CD14-positive monocyte (primary cell): Measurements from ENCODE around the gene PKD1. TPM values are rescaled to one million over a fixed set of nuclear protein-coding genes. Genes with fewer than 3 reads are reported as not detected.
A peak's percentile ranks its signal among the peaks of the same experiment; 100 is the strongest.
"Not testable (repeated sequence)": the region's sequence is repeated elsewhere in the genome, so short reads cannot be mapped to it uniquely, and the experiment has no call there.

Experiments used
- DNase-seq, 3 donors: peaks; one replicate each; pipeline ENCODE4 v3.0.0-alpha.2; 2011 to 2022
- H2AFZ ChIP-seq: 2 replicates; pipeline ENCODE4 v1.6.0; 2012; ENCODE audit warnings: mild to moderate bottlenecking, low read depth, low read length, inconsistent platforms; ENCODE audit not compliant: insufficient read depth, poor library complexity, severe bottlenecking
- H3K27ac ChIP-seq, 2 donors: 1 replicate in 1 of 2; 2 replicates in 1 of 2; pipeline ENCODE4 v1.5.1; 2012 to 2013; ENCODE audit warnings: low read length in 2 of 2, control low read depth in 1 of 2, inconsistent platforms in 1 of 2, low read depth in 1 of 2, mild to moderate bottlenecking in 1 of 2
- H3K27me3 ChIP-seq, 2 donors: one replicate each; pipeline versions ENCODE4 v1.6.0 to v1.6.1; 2011 to 2013; ENCODE audit warnings: low read length in 2 of 2; ENCODE audit not compliant: control insufficient read depth in 2 of 2, insufficient read depth in 2 of 2
- H3K36me3 ChIP-seq, 2 donors: replicated peaks in 1 of 2; 1 replicate in 1 of 2; 2 replicates in 1 of 2; pipeline versions ENCODE4 v1.5.1 to v1.6.1; 2012 to 2013; ENCODE audit warnings: low read length in 2 of 2, control low read depth in 1 of 2, inconsistent platforms in 1 of 2, mild to moderate bottlenecking in 1 of 2; ENCODE audit not compliant: insufficient read depth in 2 of 2, control insufficient read depth in 1 of 2
- H3K4me1 ChIP-seq, 2 donors: 1 replicate in 1 of 2; 2 replicates in 1 of 2; pipeline versions ENCODE4 v1.5.1 to v1.6.1; 2012 to 2013; ENCODE audit warnings: low read length in 2 of 2, control low read depth in 1 of 2, inconsistent platforms in 1 of 2, mild to moderate bottlenecking in 1 of 2, moderate library complexity in 1 of 2; ENCODE audit not compliant: insufficient read depth in 2 of 2, control insufficient read depth in 1 of 2
- H3K4me2 ChIP-seq: replicated peaks from 2 replicates; pipeline ENCODE3; 2012; ENCODE audit warnings: low read length, moderate library complexity, mild to moderate bottlenecking; ENCODE audit not compliant: poor library complexity, severe bottlenecking; ENCODE audit errors: extremely low read depth
- H3K4me3 ChIP-seq, 3 experiments: fragments of 200-600 bp in 1 of 3; sonication (generic) in 1 of 3; replicated peaks in 1 of 3; 1 replicate in 2 of 3; 2 replicates in 1 of 3; pipeline ENCODE4 v1.5.1; 2011 to 2013; ENCODE audit warnings: low read length in 3 of 3, mild to moderate bottlenecking in 3 of 3, control low read depth in 2 of 3, low read depth in 2 of 3, inconsistent platforms in 1 of 3, moderate library complexity in 1 of 3
- H3K79me2 ChIP-seq: 2 replicates; pipeline ENCODE4 v1.6.0; 2012; ENCODE audit warnings: mild to moderate bottlenecking, control low read depth, inconsistent platforms, low read length, moderate library complexity; ENCODE audit not compliant: insufficient read depth
- H3K9ac ChIP-seq: 2 replicates; pipeline ENCODE4 v1.6.0; 2017; ENCODE audit warnings: low read length, mild to moderate bottlenecking; ENCODE audit not compliant: insufficient read depth, poor library complexity, severe bottlenecking
- H3K9me3 ChIP-seq, 2 donors: replicated peaks in 1 of 2; 1 replicate in 1 of 2; 2 replicates in 1 of 2; pipeline versions ENCODE4 v1.5.1 to v1.6.1; 2012 to 2013; ENCODE audit warnings: low read length in 2 of 2, control low read depth in 1 of 2; ENCODE audit not compliant: control insufficient read depth in 1 of 2, insufficient read depth in 1 of 2
- H4K20me1 ChIP-seq: 2 replicates; pipeline ENCODE4 v1.6.0; 2012; ENCODE audit warnings: mild to moderate bottlenecking, low read length, control low read depth, moderate library complexity; ENCODE audit not compliant: insufficient read depth
- H3K27ac Mint-ChIP-seq, 7 donors: one replicate each; pipeline ENCODE4 v1.8.0; 2020; ENCODE audit warnings: mild to moderate bottlenecking in 7 of 7, mixed read lengths in 7 of 7, moderate library complexity in 6 of 7, inconsistent platforms in 2 of 7
- H3K27me3 Mint-ChIP-seq, 3 donors: one replicate each; pipeline ENCODE4 v1.8.0; 2021 to 2022; ENCODE audit warnings: low read depth in 3 of 3, mild to moderate bottlenecking in 3 of 3, mixed read lengths in 3 of 3, moderate library complexity in 3 of 3, inconsistent platforms in 1 of 3
- H3K36me3 Mint-ChIP-seq, 2 donors: one replicate each; pipeline ENCODE4 v1.8.0; 2020; ENCODE audit warnings: mixed read lengths in 2 of 2, inconsistent platforms in 1 of 2, mild to moderate bottlenecking in 1 of 2
- H3K4me1 Mint-ChIP-seq: one replicate; pipeline ENCODE4 v1.8.0; 2020; ENCODE audit warnings: mild to moderate bottlenecking, mixed read lengths
- H3K4me3 Mint-ChIP-seq, 2 donors: one replicate each; pipeline ENCODE4 v1.8.0; 2020; ENCODE audit warnings: mild to moderate bottlenecking in 2 of 2, mixed read lengths in 2 of 2, moderate library complexity in 1 of 2
- H3K9me3 Mint-ChIP-seq, 7 donors: one replicate each; pipeline ENCODE4 v1.8.0; 2020 to 2022; ENCODE audit warnings: mixed read lengths in 7 of 7, mild to moderate bottlenecking in 6 of 7, moderate library complexity in 6 of 7, inconsistent platforms in 2 of 7
- WGBS: methylation state at CpG from one replicate; pipeline ENCODE4 v1.1.5; 2013; ENCODE audit warnings: missing lambda C conversion rate; ENCODE audit not compliant: insufficient coverage; 5-methylcytosine and 5-hydroxymethylcytosine counted together
- intact Hi-C, 2 donors: fragments of 100-400 bp; cut with micrococcal nuclease; formaldehyde crosslinking; loops; one replicate each; pipeline versions ENCODE4 v1.15.0 to v1.15.1; 2023
- polyA plus RNA-seq, 3 donors: library from polyadenylated mRNA; depleted of rRNA in 1 of 3; unstranded in 2 of 3; stranded (reverse) in 1 of 3; fragments of 300-500 nt in 2 of 3; fragments of >200 nt in 1 of 3; fragmentation: Illumina TruSeq in 2 of 3; gene quantifications; 1 replicate in 2 of 3; 2 replicates in 1 of 3; pipeline ENCODE4 v1.2.3, GENCODE V29; 2012 to 2021
- TF ChIP-seq, protein P1 (sequence below): fragments of 200-600 bp; IDR thresholded peaks from one replicate; pipeline ENCODE4 v1.8.0; 2022; ENCODE audit warnings: antibody characterized with exemption, mild to moderate bottlenecking

Gene PKD1
- polyA plus RNA-seq, 3 donors: 0.22 to 53.8 (median 1.6) TPM

DNA sequence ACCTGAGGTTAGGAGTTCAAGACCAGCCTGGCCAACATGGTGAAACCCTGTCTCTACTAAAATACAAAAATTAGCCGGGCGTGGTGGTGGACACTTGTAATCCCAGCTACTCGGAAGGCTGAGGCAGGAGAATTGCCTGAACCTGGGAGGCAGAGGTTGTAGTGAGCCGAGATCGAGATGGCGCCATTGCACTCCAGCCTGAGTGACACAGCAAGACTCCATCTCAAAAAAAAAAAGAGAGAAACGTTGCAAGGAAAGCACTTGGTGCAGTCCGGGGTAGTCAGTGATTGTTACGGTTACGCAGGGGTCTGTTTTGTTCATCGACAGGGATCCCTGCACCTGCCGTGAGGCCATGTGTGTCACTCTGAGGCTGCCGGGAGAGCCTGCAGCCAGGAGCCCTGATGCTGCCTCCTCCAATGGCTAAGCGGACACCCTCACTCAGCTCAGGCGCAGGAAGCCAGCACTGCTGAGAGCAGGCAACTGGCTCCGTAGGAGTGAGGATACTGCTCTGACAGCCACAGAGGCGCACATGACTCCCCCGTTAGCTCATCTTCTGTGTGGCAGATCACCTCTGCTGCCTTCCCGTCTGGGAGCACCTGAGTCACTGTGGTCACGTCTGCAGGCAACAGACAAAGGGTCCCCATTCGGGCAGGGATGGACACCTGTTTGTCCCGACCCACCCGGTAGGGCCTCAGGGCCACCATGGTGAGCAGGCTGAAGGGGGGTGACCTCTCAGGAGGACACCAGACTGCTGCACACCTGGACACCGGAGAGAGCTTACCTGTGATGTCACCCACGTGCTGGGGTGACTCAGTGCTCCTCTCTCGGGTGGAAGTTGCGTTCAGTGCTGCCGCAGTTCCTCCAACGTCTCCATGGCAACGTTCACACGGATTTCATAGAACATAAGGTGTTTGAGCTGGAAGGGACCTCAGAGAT lies 7.5 kb upstream of the PKD1 start:
- H3K27ac ChIP-seq: no peak overlapping the region
- no peak for DNase-seq
- Mint-ChIP-seq H3K4me1 (peaks cover 7% of the 10 kb centered on the region), H3K9me3 (peaks cover 0 to 1% (median 0%) of the 10 kb centered on the region in 7 donors), H3K36me3 (no peaks in the 10 kb centered on the region), H3K27ac (no peak overlapping the region), H3K4me3 (no peak overlapping the region), H3K27me3 (peaks cover 8 to 28% (median 18%) of the 10 kb centered on the region in 3 donors)
- no peak overlapping the region for H3K4me2 ChIP-seq
- TF ChIP-seq, protein P1, sequence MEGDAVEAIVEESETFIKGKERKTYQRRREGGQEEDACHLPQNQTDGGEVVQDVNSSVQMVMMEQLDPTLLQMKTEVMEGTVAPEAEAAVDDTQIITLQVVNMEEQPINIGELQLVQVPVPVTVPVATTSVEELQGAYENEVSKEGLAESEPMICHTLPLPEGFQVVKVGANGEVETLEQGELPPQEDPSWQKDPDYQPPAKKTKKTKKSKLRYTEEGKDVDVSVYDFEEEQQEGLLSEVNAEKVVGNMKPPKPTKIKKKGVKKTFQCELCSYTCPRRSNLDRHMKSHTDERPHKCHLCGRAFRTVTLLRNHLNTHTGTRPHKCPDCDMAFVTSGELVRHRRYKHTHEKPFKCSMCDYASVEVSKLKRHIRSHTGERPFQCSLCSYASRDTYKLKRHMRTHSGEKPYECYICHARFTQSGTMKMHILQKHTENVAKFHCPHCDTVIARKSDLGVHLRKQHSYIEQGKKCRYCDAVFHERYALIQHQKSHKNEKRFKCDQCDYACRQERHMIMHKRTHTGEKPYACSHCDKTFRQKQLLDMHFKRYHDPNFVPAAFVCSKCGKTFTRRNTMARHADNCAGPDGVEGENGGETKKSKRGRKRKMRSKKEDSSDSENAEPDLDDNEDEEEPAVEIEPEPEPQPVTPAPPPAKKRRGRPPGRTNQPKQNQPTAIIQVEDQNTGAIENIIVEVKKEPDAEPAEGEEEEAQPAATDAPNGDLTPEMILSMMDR: no peak
- H3K4me1 ChIP-seq: peaks cover 4 to 6% of the 10 kb centered on the region in 2 donors
- H4K20me1 ChIP-seq: no peaks in the 10 kb centered on the region
- no peaks in the 10 kb centered on the region for H3K9me3 ChIP-seq
- no peak overlapping the region for H3K9ac ChIP-seq
- no peaks in the 10 kb centered on the region for H3K79me2 ChIP-seq
- no peak overlapping the region for H2AFZ ChIP-seq
- intact Hi-C loops: no loop called here
- 75% methylated on average over 31 of the region's 31 CpGs for WGBS
- H3K27me3 ChIP-seq: peaks cover 0 to 6% of the 10 kb centered on the region in 2 donors
- H3K36me3 ChIP-seq: no peaks in the 10 kb centered on the region
- H3K4me3 ChIP-seq: no peak overlapping the region

DNA sequence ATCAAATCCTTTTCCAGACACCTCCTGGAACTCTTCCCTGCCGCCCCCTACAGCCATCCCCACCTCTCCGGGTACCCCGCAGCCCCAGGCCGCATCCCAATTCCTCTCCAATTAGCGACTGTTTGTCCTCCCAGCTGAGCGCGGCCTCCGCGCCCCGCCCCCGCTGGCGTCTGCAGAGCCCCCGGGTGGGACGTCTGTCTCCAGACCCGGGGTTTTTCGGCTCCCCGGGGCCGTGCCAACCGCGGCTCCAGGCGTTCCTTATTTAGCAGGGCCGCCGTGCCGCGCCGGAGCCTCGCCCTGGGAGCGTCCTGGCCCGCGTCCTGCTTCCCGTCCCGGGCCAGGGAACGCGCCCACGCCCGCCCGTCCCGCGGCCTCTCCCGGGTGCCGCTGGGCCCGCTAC lies 627 bp downstream of the PKD1 start:
- DNase-seq, H3K79me2 ChIP-seq, H3K9me3 Mint-ChIP-seq, H3K36me3 ChIP-seq, H3K9me3 ChIP-seq, H3K4me2 ChIP-seq, H2AFZ ChIP-seq, H3K27me3 ChIP-seq, H3K36me3 Mint-ChIP-seq, H3K9ac ChIP-seq, H3K27ac ChIP-seq, H4K20me1 ChIP-seq, intact Hi-C loops: not testable (repeated sequence)
- peaks cover 10 to 13% of the 10 kb centered on the region in 2 donors for H3K4me1 ChIP-seq
- H3K27me3 Mint-ChIP-seq: peaks cover 5 to 13% (median 11%) of the 10 kb centered on the region in 3 donors
- peak overlapping the region; percentile 38 to 63 (median 44) for H3K4me3 ChIP-seq
- peaks cover 18% of the 10 kb centered on the region for H3K4me1 Mint-ChIP-seq
- peak overlapping the region; percentile 75 to 85 for H3K4me3 Mint-ChIP-seq
- H3K27ac Mint-ChIP-seq: peak overlapping the region in 2 of 7 donors; percentile 69 to 85
- WGBS: 0% methylated on average over 14 of the region's 42 CpGs

GRCh38 chr16:2133797-2134196 lies 1.9 kb downstream of the PKD1 start:
- H3K36me3 ChIP-seq, H3K79me2 ChIP-seq, H4K20me1 ChIP-seq, H3K9me3 Mint-ChIP-seq, H3K4me3 ChIP-seq, intact Hi-C loops, H3K9me3 ChIP-seq, H2AFZ ChIP-seq, H3K4me2 ChIP-seq, DNase-seq, H3K36me3 Mint-ChIP-seq, H3K27ac ChIP-seq, H3K9ac ChIP-seq, H3K27me3 Mint-ChIP-seq, H3K27me3 ChIP-seq, H3K4me3 Mint-ChIP-seq: not testable (repeated sequence)
- peak overlapping the region in 1 of 7 donors; percentile 36 for H3K27ac Mint-ChIP-seq
- peaks cover 20% of the 10 kb centered on the region for H3K4me1 Mint-ChIP-seq
- 87% methylated on average over 3 of the region's 12 CpGs for WGBS
- H3K4me1 ChIP-seq: peaks cover 13 to 15% of the 10 kb centered on the region in 2 donors
